SK-N-SH treated with all-trans-retinoic acid at 6 μM for 48 hours (cell line): ENCODE results near the gene DLG2.

Source experiments
- CSDC2 ChIP-seq: fragments of 250-450 bp; sonication (Bioruptor Pico); IDR thresholded peaks from 2 replicates; pipeline ENCODE4 v1.5.0; 2020; ENCODE audit warnings: mild to moderate bottlenecking, moderate library complexity
- PATZ1 ChIP-seq: fragments of 250-450 bp; sonication (Bioruptor Pico); IDR thresholded peaks from 2 replicates; pipeline ENCODE4 v1.8.0; 2020; ENCODE audit warnings: mild to moderate bottlenecking, moderate library complexity, borderline replicate concordance
- POU6F1 ChIP-seq: fragments of 250-450 bp; sonication (Bioruptor Pico); IDR thresholded peaks from 2 replicates; pipeline ENCODE4 v1.8.0; 2021; ENCODE audit warnings: low read depth, mild to moderate bottlenecking, moderate library complexity, borderline replicate concordance
- ZFP30 ChIP-seq: fragments of 450-650 bp; formaldehyde crosslinking; IDR thresholded peaks from 2 replicates; pipeline ENCODE4 v1.5.0; 2022; ENCODE audit warnings: mild to moderate bottlenecking, moderate library complexity
- ZNF70 ChIP-seq: fragments of 450-650 bp; formaldehyde crosslinking; IDR thresholded peaks from 2 replicates; pipeline ENCODE4 v1.5.0; 2020; ENCODE audit warnings: mild to moderate bottlenecking, moderate library complexity

GRCh38 chr11:83666149-83666548 is 1961.0 kb downstream of the DLG2 start:
- TF ChIP-seq ZNF70 (CRISPR knock-in tag) (no peak), PATZ1 (CRISPR knock-in tag) (no peak), POU6F1 (CRISPR knock-in tag) (no peak), ZFP30 (CRISPR knock-in tag) (no peak), CSDC2 (CRISPR knock-in tag) (no peak)
